Inflammatory macrophage treated with lipopolysaccharide for 1 hour (primary cell): ENCODE results near the gene SMU1.
"Not testable (repeated sequence)": the region's sequence is repeated elsewhere in the genome, so short reads cannot be mapped to it uniquely, and the experiment has no call there.

ENCODE experiments used
- DNase-seq, 2 donors: peaks; one replicate each; pipeline ENCODE4 v3.0.0-alpha.2; 2020 to 2022

Gene SMU1

DNA sequence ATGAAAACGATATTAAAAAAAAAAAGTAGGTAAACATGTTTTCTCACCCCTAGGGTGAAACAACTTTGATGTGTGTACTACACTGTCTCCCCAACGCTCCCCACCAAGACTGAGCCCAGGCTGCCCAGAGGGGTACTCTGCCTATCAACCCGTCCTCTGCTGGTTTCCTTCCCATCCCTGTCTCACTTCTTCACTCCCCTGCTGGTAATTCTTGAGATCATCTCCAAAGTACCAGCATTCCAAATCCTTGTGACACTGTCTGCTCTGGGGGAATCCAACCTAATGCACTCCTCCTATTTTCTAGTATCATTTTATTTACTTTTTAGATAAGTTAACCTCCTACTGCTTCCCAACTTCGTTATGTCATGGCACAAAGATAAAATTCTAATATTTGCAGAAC, 68.7 kb downstream of the SMU1 start:
- no peak for DNase-seq

DNA sequence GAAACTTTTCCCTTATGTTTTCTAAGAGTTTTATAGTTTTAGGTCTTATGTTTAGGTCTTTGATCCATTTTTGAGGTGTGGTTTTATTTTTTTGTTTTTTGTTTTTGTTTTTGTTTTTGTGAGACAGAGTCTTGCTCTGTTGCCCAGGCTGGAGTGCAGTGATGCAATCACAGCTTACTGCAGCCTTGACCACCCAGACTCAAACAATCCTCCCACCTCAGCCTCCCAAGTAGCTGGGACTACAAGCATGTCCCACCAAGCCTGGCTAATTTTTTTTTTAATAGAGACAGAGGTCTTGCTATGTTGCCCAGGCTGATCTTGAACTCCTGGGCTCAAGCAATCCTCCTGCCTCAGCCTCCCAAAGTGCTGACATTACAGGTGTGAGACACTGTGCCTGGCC, 71.1 kb downstream of the SMU1 start:
- not testable (repeated sequence) for DNase-seq

DNA sequence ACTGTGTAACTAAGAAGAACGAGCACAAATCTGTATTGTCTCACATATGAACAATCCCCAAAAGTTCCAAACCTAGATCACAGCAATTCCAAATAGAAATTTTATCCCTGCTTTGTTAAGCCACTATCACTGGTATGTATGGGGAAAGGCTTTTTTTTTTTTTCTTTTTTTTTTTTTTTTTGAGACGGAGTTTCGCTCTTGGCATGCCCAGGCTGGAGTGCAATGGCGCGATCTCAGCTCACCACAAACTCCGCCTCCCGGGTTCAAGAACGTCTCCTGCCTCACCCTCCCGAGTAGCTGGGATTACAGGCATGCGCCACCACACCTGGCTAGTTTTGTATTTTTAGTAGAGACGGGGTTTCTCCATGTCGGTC, 75.8 kb downstream of the SMU1 start:
- not testable (repeated sequence) for DNase-seq

DNA sequence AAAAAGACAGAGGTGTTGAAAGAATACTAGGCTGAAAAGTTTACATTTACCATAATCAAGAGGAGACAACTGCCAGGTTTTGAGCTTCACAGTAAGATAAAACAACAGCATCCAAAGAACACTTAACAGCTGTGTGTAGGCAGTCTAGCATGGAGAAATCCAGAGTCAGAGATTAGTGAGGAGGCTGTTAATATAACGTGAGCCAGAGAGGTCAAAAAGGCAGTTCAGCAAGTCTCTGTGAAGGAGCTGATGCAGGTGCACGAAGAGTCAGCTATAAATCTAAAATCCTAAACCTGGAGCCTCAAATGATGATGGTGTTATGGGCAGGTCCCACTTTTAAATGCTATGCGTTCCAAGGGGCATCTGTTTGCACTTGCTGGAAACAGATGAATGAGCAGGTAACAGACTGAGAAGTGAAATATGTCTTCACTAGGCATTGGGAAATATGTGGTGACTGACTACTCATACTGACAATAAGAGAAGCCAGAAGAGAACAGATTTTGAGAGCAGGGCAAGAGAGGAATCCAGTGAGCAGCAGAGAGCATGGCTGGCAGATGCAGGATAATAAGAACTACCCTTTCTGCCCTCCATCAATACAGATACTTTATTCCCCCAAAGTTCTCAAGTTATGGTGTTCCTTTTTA, 83.8 kb downstream of the SMU1 start:
- peak; percentile 10 to 15 for DNase-seq

DNA sequence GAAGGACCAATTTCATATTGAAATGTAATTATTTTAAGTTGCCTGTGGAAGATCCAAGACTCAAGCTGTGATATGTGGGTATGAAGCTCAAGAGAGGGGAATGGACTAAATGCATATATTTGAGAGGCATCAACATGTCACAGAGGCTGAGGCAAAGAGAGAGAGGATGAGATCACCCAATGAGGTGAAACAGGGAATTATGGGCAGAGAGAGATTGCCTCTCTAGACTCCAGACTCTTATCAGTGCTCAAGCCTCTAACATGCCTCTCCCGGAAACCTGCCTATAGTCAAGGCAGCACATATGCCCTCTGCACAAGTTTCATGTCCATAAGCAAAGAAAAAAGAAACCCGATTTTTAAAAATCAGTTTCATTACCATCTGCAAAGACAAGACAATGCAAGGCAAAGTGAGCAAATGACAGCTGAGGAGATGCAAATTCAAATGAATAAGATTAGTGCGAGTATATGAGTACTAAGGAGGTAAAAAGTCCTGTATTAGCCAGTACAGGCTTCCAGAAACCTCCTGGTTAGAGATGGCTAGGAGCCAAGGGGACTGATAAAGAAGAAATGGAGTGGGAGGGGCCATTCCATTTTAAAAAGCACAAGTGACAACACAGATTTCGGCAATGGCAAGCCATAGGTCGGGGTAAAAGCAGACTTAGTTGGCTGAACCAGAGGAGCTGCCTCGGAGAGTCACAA, 84.4 kb downstream of the SMU1 start:
- DNase-seq, result no peak
